Measurements from ENCODE around the gene CRB2. TPM values are rescaled to one million over a fixed set of nuclear protein-coding genes. Genes with fewer than 3 reads are reported as not detected.
A peak's percentile ranks its signal among the peaks of the same experiment; 100 is the strongest.

Gene CRB2
- total and polyA plus RNA-seq, 2 of the 13 experiments (the other 11 are each of a cell fraction or from before 2014, with no cell fraction given) = 0.01 to 0.29 TPM

DNA sequence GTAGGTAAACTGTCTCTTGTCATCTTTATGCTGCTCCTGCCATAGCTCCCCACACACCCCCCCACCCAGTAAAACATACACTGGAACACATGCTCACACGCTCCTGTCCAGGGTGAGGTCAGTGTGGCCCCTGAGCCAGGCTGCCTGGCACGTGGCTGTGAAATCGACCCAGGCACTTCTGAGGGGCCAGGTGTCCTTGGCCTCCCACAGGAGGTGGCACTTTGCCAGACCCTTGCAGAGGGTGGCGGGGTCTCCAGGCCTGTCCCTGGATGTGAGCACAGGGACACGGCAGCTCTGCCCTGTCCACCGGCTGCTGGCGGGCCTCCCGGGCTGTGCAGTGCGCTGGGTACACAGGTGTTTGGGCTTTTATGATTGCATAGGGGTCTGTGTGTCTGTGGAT, 10.0 kb upstream of the CRB2 start (continued):
- TF ChIP-seq MZF1 (CRISPR knock-in tag; IDR thresholded peaks at IDR 0.05; ENCODE audit: borderline replicate concordance) = no peak
- TF ChIP-seq FOXC1 (CRISPR knock-in tag; IDR thresholded peaks at IDR 0.05; ENCODE audit: borderline replicate concordance) = 0 out of 2 replicates have a peak, but pooled peaks have one; percentile 36
- TF ChIP-seq ZNF703 (CRISPR knock-in tag; IDR thresholded peaks at IDR 0.05; ENCODE audit: borderline replicate concordance) = peak; percentile 42; the same call in 1 of the 2 replicates
- TF ChIP-seq, protein P1, sequence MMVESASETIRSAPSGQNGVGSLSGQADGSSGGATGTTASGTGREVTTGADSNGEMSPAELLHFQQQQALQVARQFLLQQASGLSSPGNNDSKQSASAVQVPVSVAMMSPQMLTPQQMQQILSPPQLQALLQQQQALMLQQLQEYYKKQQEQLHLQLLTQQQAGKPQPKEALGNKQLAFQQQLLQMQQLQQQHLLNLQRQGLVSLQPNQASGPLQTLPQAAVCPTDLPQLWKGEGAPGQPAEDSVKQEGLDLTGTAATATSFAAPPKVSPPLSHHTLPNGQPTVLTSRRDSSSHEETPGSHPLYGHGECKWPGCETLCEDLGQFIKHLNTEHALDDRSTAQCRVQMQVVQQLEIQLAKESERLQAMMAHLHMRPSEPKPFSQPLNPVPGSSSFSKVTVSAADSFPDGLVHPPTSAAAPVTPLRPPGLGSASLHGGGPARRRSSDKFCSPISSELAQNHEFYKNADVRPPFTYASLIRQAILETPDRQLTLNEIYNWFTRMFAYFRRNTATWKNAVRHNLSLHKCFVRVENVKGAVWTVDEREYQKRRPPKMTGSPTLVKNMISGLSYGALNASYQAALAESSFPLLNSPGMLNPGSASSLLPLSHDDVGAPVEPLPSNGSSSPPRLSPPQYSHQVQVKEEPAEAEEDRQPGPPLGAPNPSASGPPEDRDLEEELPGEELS (CRISPR knock-in tag; IDR thresholded peaks at IDR 0.05) = no peak
- TF ChIP-seq, protein P2, sequence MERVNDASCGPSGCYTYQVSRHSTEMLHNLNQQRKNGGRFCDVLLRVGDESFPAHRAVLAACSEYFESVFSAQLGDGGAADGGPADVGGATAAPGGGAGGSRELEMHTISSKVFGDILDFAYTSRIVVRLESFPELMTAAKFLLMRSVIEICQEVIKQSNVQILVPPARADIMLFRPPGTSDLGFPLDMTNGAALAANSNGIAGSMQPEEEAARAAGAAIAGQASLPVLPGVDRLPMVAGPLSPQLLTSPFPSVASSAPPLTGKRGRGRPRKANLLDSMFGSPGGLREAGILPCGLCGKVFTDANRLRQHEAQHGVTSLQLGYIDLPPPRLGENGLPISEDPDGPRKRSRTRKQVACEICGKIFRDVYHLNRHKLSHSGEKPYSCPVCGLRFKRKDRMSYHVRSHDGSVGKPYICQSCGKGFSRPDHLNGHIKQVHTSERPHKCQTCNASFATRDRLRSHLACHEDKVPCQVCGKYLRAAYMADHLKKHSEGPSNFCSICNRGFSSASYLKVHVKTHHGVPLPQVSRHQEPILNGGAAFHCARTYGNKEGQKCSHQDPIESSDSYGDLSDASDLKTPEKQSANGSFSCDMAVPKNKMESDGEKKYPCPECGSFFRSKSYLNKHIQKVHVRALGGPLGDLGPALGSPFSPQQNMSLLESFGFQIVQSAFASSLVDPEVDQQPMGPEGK (CRISPR knock-in tag; IDR thresholded peaks at IDR 0.05) = 0 out of 2 replicates have a peak, but pooled peaks have one; percentile 10
- no peak for TF ChIP-seq SMARCC2 (IDR thresholded peaks at IDR 0.05)
- TF ChIP-seq, protein P3, sequence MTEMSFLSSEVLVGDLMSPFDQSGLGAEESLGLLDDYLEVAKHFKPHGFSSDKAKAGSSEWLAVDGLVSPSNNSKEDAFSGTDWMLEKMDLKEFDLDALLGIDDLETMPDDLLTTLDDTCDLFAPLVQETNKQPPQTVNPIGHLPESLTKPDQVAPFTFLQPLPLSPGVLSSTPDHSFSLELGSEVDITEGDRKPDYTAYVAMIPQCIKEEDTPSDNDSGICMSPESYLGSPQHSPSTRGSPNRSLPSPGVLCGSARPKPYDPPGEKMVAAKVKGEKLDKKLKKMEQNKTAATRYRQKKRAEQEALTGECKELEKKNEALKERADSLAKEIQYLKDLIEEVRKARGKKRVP (CRISPR knock-in tag; IDR thresholded peaks at IDR 0.05) = 0 out of 4 replicates have a peak, but pooled peaks of 1 of the 2 experiments have one; percentile 27
- no peak for TF ChIP-seq YY1 (IDR thresholded peaks at IDR 0.05; ENCODE audit: insufficient read depth, insufficient replicate concordance, low read depth, low read length)
- TF ChIP-seq HOXA3 (CRISPR knock-in tag; IDR thresholded peaks at IDR 0.05) = no peak
- no peak for TF ChIP-seq SNAPC2 (CRISPR knock-in tag; IDR thresholded peaks at IDR 0.05)
- no peak for TF ChIP-seq STAG1 (CRISPR knock-in tag; IDR thresholded peaks at IDR 0.05)
- TF ChIP-seq CBX5 (CRISPR knock-in tag; IDR thresholded peaks at IDR 0.05; ENCODE audit: borderline replicate concordance) = no peak
- no peak for TF ChIP-seq ZNF792 (CRISPR knock-in tag; IDR thresholded peaks at IDR 0.05)
- TF ChIP-seq NFYB (CRISPR knock-in tag; IDR thresholded peaks at IDR 0.05) = no peak
- TF ChIP-seq MXD1 (CRISPR knock-in tag; IDR thresholded peaks at IDR 0.05) = no peak
- no peak for TF ChIP-seq ZNF639 (CRISPR knock-in tag; conservative IDR thresholded peaks at IDR 0.05)
- peak; percentile 44; the same call in 1 of the 2 replicates for TF ChIP-seq JUN (CRISPR knock-in tag; IDR thresholded peaks at IDR 0.05)
- no peak for TF ChIP-seq ZNF644 (CRISPR knock-in tag; IDR thresholded peaks at IDR 0.05; ENCODE audit: low read depth)
- no peak for TF ChIP-seq SRSF4 (IDR thresholded peaks at IDR 0.05; ENCODE audit: low read depth, low read length, poor library complexity, severe bottlenecking)
- TF ChIP-seq EZH2 (conservative IDR thresholded peaks at IDR 0.05; ENCODE audit: low read depth, low read length) = no peak
- TF ChIP-seq, protein P4, sequence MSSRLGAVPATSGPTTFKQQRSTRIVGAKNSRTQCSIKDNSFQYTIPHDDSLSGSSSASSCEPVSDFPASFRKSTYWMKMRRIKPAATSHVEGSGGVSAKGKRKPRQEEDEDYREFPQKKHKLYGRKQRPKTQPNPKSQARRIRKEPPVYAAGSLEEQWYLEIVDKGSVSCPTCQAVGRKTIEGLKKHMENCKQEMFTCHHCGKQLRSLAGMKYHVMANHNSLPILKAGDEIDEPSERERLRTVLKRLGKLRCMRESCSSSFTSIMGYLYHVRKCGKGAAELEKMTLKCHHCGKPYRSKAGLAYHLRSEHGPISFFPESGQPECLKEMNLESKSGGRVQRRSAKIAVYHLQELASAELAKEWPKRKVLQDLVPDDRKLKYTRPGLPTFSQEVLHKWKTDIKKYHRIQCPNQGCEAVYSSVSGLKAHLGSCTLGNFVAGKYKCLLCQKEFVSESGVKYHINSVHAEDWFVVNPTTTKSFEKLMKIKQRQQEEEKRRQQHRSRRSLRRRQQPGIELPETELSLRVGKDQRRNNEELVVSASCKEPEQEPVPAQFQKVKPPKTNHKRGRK (CRISPR knock-in tag; IDR thresholded peaks at IDR 0.05) = no peak
- TF ChIP-seq HMG20A (CRISPR knock-in tag; IDR thresholded peaks at IDR 0.05; ENCODE audit: borderline replicate concordance) = peak; percentile 71; the same call in 1 of the 2 replicates
